ENCODE results near the gene PSMB2. TPM values are rescaled to one million over a fixed set of nuclear protein-coding genes. Genes with fewer than 3 reads are reported as not detected.
A peak's percentile ranks its signal among the peaks of the same experiment; 100 is the strongest.

PSMB2 gene
- total and polyA plus RNA-seq, 7 donors, result 38.6 to 117 (median 68.2) TPM

GRCh38 chr1:35563166-35563565 is 78.2 kb downstream of the PSMB2 start:
- DNase-seq (peak in 1 of 2 donors; percentile 28), ATAC-seq (no peak)
- Histone ChIP-seq H3K27me3 (ENCODE audit: insufficient read depth in 3 of 3, low read length in 2 of 3) (no peaks in the 10 kb centered on the region), H3K9me3 (no peaks in the 10 kb centered on the region), H3K27ac (no peak overlapping the region), H3K4me3 (no peak overlapping the region), H3K36me3 (ENCODE audit: insufficient read depth in 1 of 2, low read depth in 1 of 2) (peaks cover 0 to 40% of the 10 kb centered on the region in 2 donors), H3K4me1 (peaks cover 16% of the 10 kb centered on the region)
- 74 to 76% (median 74%) methylated on average over 11 to 12 of the region's 12 CpGs for WGBS, 3 donors
- no peak for TF ChIP-seq CTCF (IDR thresholded peaks at IDR 0.05)
- intact Hi-C loops (cut with DNase I), result loop anchor here (5.0 to 10.0 kb wide), 3 partner anchors 79 to 368 kb away; partner anchors contain the start of genes PSMB2 (in 1 of the 2) and SFPQ (in 1 of the 2)

- Histone ChIP-seq H3K36me3 (ENCODE audit: insufficient read depth in 1 of 2, low read depth in 1 of 2) (peaks cover 0 to 40% of the 10 kb centered on the region in 2 donors), H3K4me1 (peaks cover 16% of the 10 kb centered on the region), H3K27ac (no peak overlapping the region), H3K4me3 (no peak overlapping the region), H3K9me3 (no peaks in the 10 kb centered on the region), H3K27me3 (ENCODE audit: insufficient read depth in 3 of 3, low read length in 2 of 3) (no peaks in the 10 kb centered on the region)
- TF ChIP-seq CTCF (IDR thresholded peaks at IDR 0.05), result no peak
- no peak for DNase-seq
- no peak for ATAC-seq
- intact Hi-C loops (cut with DNase I), result loop anchor here (5.0 to 10.0 kb wide), 3 partner anchors 80 to 367 kb away; partner anchors contain the start of genes PSMB2 (in 1 of the 2) and SFPQ (in 1 of the 2)
- WGBS, 3 donors, result 90 to 94% (median 92%) methylated on average over 10 to 15 of the region's 15 CpGs
Observed at GRCh38 chr1:35561972-35562680, 79.2 kb downstream of the PSMB2 start.

GRCh38 chr1:35561297-35561971 is 79.9 kb downstream of the PSMB2 start:
- Histone ChIP-seq H3K36me3 (ENCODE audit: insufficient read depth in 1 of 2, low read depth in 1 of 2) (peaks cover 0 to 37% of the 10 kb centered on the region in 2 donors), H3K27me3 (ENCODE audit: insufficient read depth in 3 of 3, low read length in 2 of 3) (no peaks in the 10 kb centered on the region), H3K27ac (no peak overlapping the region), H3K4me1 (peaks cover 19% of the 10 kb centered on the region), H3K9me3 (no peaks in the 10 kb centered on the region), H3K4me3 (peak overlapping the region; percentile 38)
- no peak for TF ChIP-seq CTCF (IDR thresholded peaks at IDR 0.05)
- WGBS, 3 donors, result 81 to 87% (median 83%) methylated on average over 11 of the region's 11 CpGs
- DNase-seq, result no peak
- intact Hi-C loops (cut with DNase I), result loop anchor here (5.0 to 10.0 kb wide), 3 partner anchors 81 to 367 kb away; partner anchors contain the start of genes PSMB2 (in 1 of the 2) and SFPQ (in 1 of the 2)
- no peak for ATAC-seq

- no peak for TF ChIP-seq CTCF (IDR thresholded peaks at IDR 0.05)
- no peaks in the 10 kb centered on the region for H3K9me3 ChIP-seq
- H3K27ac ChIP-seq, result no peak overlapping the region
- no peaks in the 10 kb centered on the region for H3K27me3 ChIP-seq (ENCODE audit: insufficient read depth in 3 of 3, low read length in 2 of 3)
- intact Hi-C loops (cut with DNase I), result loop anchor here (5.0 to 10.0 kb wide), 3 partner anchors 82 to 366 kb away; partner anchors contain the start of genes PSMB2 (in 1 of the 2) and SFPQ (in 1 of the 2)
- H3K36me3 ChIP-seq (ENCODE audit: insufficient read depth in 1 of 2, low read depth in 1 of 2), result peaks cover 0 to 32% of the 10 kb centered on the region in 2 donors
- 42 to 50% (median 44%) methylated on average over 43 to 44 of the region's 44 CpGs for WGBS, 3 donors
- H3K4me1 ChIP-seq, result peaks cover 28% of the 10 kb centered on the region
- H3K4me3 ChIP-seq, result peak overlapping the region; percentile 38
- peak; percentile 67 to 90 for DNase-seq
- ATAC-seq, result peak in 3 of 4 donors; percentile 40 to 47 (median 45)
Observed at GRCh38 chr1:35560256-35561225, 80.8 kb downstream of the PSMB2 start.

All from psoas muscle (tissue), 8 donors.